ENCODE measurements around the gene COX6A1.

Gene COX6A1

GRCh38 chr12:120408771-120409170 lies 29.1 kb upstream of the COX6A1 start:
- no peak overlapping the region for H3K27ac Mint-ChIP-seq (ENCODE audit: low read depth)

GRCh38 chr12:120412421-120412820 lies 25.5 kb upstream of the COX6A1 start:
- no peaks in the 10 kb centered on the region for H3K4me1 Mint-ChIP-seq
- H3K27me3 Mint-ChIP-seq: peaks cover 14% of the 10 kb centered on the region
- H3K4me3 Mint-ChIP-seq: no peak overlapping the region
- no peaks in the 10 kb centered on the region for H3K36me3 Mint-ChIP-seq (ENCODE audit: insufficient read depth)
- no peak for ATAC-seq (replicated peaks; ENCODE audit: extremely low read depth, poor library complexity, severe bottlenecking)
- no peaks in the 10 kb centered on the region for H3K9me3 Mint-ChIP-seq
- no peak overlapping the region for H3K27ac Mint-ChIP-seq (ENCODE audit: low read depth)
- DNase-seq (ENCODE audit: low spot score in 2 of 2): no peak

More at GRCh38 chr12:120408771-120409170, 29.1 kb upstream of the COX6A1 start:
- Mint-ChIP-seq H3K27me3 (peaks cover 10% of the 10 kb centered on the region), H3K4me3 (no peak overlapping the region), H3K9me3 (no peaks in the 10 kb centered on the region), H3K36me3 (ENCODE audit: insufficient read depth) (no peaks in the 10 kb centered on the region), H3K4me1 (no peaks in the 10 kb centered on the region)
- ATAC-seq (replicated peaks; ENCODE audit: extremely low read depth, poor library complexity, severe bottlenecking) (no peak), DNase-seq (ENCODE audit: low spot score in 2 of 2) (no peak)

- H3K4me3 Mint-ChIP-seq: no peak overlapping the region
- H3K27ac Mint-ChIP-seq (ENCODE audit: low read depth): no peak overlapping the region
- H3K4me1 Mint-ChIP-seq: no peaks in the 10 kb centered on the region
- peaks cover 25% of the 10 kb centered on the region for H3K27me3 Mint-ChIP-seq
- H3K9me3 Mint-ChIP-seq: no peaks in the 10 kb centered on the region
- DNase-seq (ENCODE audit: low spot score in 2 of 2): no peak
- ATAC-seq (replicated peaks; ENCODE audit: extremely low read depth, poor library complexity, severe bottlenecking): no peak
- H3K36me3 Mint-ChIP-seq (ENCODE audit: insufficient read depth): no peaks in the 10 kb centered on the region
Measured at GRCh38 chr12:120413901-120414695, 23.8 kb upstream of the COX6A1 start.

GRCh38 chr12:120416490-120417216 lies 21.3 kb upstream of the COX6A1 start:
- no peaks in the 10 kb centered on the region for H3K9me3 Mint-ChIP-seq
- ATAC-seq (replicated peaks; ENCODE audit: extremely low read depth, poor library complexity, severe bottlenecking) (no peak), DNase-seq (ENCODE audit: low spot score in 2 of 2) (no peak)
- no peak overlapping the region for H3K27ac Mint-ChIP-seq (ENCODE audit: low read depth)
- no peak overlapping the region for H3K4me3 Mint-ChIP-seq
- H3K4me1 Mint-ChIP-seq: no peaks in the 10 kb centered on the region
- H3K36me3 Mint-ChIP-seq (ENCODE audit: insufficient read depth): no peaks in the 10 kb centered on the region
- peaks cover 25% of the 10 kb centered on the region for H3K27me3 Mint-ChIP-seq

- Mint-ChIP-seq H3K36me3 (ENCODE audit: insufficient read depth) (no peaks in the 10 kb centered on the region), H3K9me3 (no peaks in the 10 kb centered on the region), H3K4me3 (no peak overlapping the region), H3K4me1 (no peaks in the 10 kb centered on the region), H3K27me3 (peaks cover 15% of the 10 kb centered on the region), H3K27ac (ENCODE audit: low read depth) (no peak overlapping the region)
- ATAC-seq (replicated peaks; ENCODE audit: extremely low read depth, poor library complexity, severe bottlenecking): no peak
- no peak for DNase-seq (ENCODE audit: low spot score in 2 of 2)
Measured at GRCh38 chr12:120417917-120418580, 19.9 kb upstream of the COX6A1 start.

- Mint-ChIP-seq H3K27ac (ENCODE audit: low read depth) (no peak overlapping the region), H3K4me1 (no peaks in the 10 kb centered on the region), H3K9me3 (no peaks in the 10 kb centered on the region), H3K27me3 (peaks cover 15% of the 10 kb centered on the region), H3K4me3 (no peak overlapping the region), H3K36me3 (ENCODE audit: insufficient read depth) (no peaks in the 10 kb centered on the region)
- ATAC-seq (replicated peaks; ENCODE audit: extremely low read depth, poor library complexity, severe bottlenecking) (no peak), DNase-seq (ENCODE audit: low spot score in 2 of 2) (no peak)
Measured at GRCh38 chr12:120421701-120422100, 16.2 kb upstream of the COX6A1 start.

- no peak overlapping the region for H3K27ac Mint-ChIP-seq (ENCODE audit: low read depth)
- H3K9me3 Mint-ChIP-seq: no peaks in the 10 kb centered on the region
- H3K4me1 Mint-ChIP-seq: no peaks in the 10 kb centered on the region
- H3K4me3 Mint-ChIP-seq: peak overlapping the region; percentile 15
- DNase-seq (ENCODE audit: low spot score in 2 of 2): no peak
- H3K27me3 Mint-ChIP-seq: peaks cover 5% of the 10 kb centered on the region
- H3K36me3 Mint-ChIP-seq (ENCODE audit: insufficient read depth): peaks cover 2% of the 10 kb centered on the region
- no peak for ATAC-seq (replicated peaks; ENCODE audit: extremely low read depth, poor library complexity, severe bottlenecking)
Measured at GRCh38 chr12:120422892-120423456, 14.9 kb upstream of the COX6A1 start.

- H3K27ac Mint-ChIP-seq (ENCODE audit: low read depth): no peak overlapping the region
Measured at GRCh38 chr12:120425797-120426196, 12.1 kb upstream of the COX6A1 start.

GRCh38 chr12:120428597-120429229 lies 9.2 kb upstream of the COX6A1 start:
- Mint-ChIP-seq H3K9me3 (no peaks in the 10 kb centered on the region), H3K4me3 (no peak overlapping the region), H3K4me1 (peaks cover 5% of the 10 kb centered on the region), H3K27ac (ENCODE audit: low read depth) (no peak overlapping the region), H3K27me3 (peaks cover 9% of the 10 kb centered on the region), H3K36me3 (ENCODE audit: insufficient read depth) (peaks cover 2% of the 10 kb centered on the region)
- DNase-seq (ENCODE audit: low spot score in 2 of 2) (no peak), ATAC-seq (replicated peaks; ENCODE audit: extremely low read depth, poor library complexity, severe bottlenecking) (no peak)

More at GRCh38 chr12:120425797-120426196, 12.1 kb upstream of the COX6A1 start:
- H3K27me3 Mint-ChIP-seq: peaks cover 9% of the 10 kb centered on the region
- ATAC-seq (replicated peaks; ENCODE audit: extremely low read depth, poor library complexity, severe bottlenecking): no peak
- peaks cover 2% of the 10 kb centered on the region for H3K36me3 Mint-ChIP-seq (ENCODE audit: insufficient read depth)
- no peak overlapping the region for H3K4me3 Mint-ChIP-seq
- H3K4me1 Mint-ChIP-seq: peaks cover 5% of the 10 kb centered on the region
- DNase-seq (ENCODE audit: low spot score in 2 of 2): no peak
- no peaks in the 10 kb centered on the region for H3K9me3 Mint-ChIP-seq

GRCh38 chr12:120429368-120429767 lies 8.5 kb upstream of the COX6A1 start:
- H3K27ac Mint-ChIP-seq (ENCODE audit: low read depth): no peak overlapping the region
- no peaks in the 10 kb centered on the region for H3K9me3 Mint-ChIP-seq
- DNase-seq (ENCODE audit: low spot score in 2 of 2): no peak
- peaks cover 2% of the 10 kb centered on the region for H3K36me3 Mint-ChIP-seq (ENCODE audit: insufficient read depth)
- H3K4me1 Mint-ChIP-seq: peaks cover 5% of the 10 kb centered on the region
- ATAC-seq (replicated peaks; ENCODE audit: extremely low read depth, poor library complexity, severe bottlenecking): no peak
- peaks cover 9% of the 10 kb centered on the region for H3K27me3 Mint-ChIP-seq
- no peak overlapping the region for H3K4me3 Mint-ChIP-seq

GRCh38 chr12:120432772-120433525 lies 5.0 kb upstream of the COX6A1 start:
- ATAC-seq (replicated peaks; ENCODE audit: extremely low read depth, poor library complexity, severe bottlenecking) (no peak), DNase-seq (ENCODE audit: low spot score in 2 of 2) (no peak)
- H3K4me1 Mint-ChIP-seq: peaks cover 13% of the 10 kb centered on the region
- no peak overlapping the region for H3K4me3 Mint-ChIP-seq
- H3K36me3 Mint-ChIP-seq (ENCODE audit: insufficient read depth): peaks cover 4% of the 10 kb centered on the region
- peaks cover 9% of the 10 kb centered on the region for H3K27me3 Mint-ChIP-seq
- no peaks in the 10 kb centered on the region for H3K9me3 Mint-ChIP-seq
- no peak overlapping the region for H3K27ac Mint-ChIP-seq (ENCODE audit: low read depth)
